AG09319 (cell line): ENCODE measurements around the gene EEFSEC.
A peak's percentile ranks its signal among the peaks of the same experiment; 100 is the strongest.

Experiments
- DNase-seq: peaks from one replicate; pipeline ENCODE4 v3.0.0-alpha.2; 2010; ENCODE audit warnings: low read depth; ENCODE audit errors: extremely low read depth
- TF ChIP-seq, protein P1 (sequence below): IDR thresholded peaks from 2 replicates; pipeline ENCODE4 v1.5.1; 2011; ENCODE audit warnings: low read depth, mild to moderate bottlenecking, inconsistent platforms, low read length, moderate library complexity

Gene EEFSEC

GRCh38 chr3:128123156-128123537 lies 30.1 kb upstream of the EEFSEC start:
- DNase-seq: no peak
- TF ChIP-seq, protein P1, sequence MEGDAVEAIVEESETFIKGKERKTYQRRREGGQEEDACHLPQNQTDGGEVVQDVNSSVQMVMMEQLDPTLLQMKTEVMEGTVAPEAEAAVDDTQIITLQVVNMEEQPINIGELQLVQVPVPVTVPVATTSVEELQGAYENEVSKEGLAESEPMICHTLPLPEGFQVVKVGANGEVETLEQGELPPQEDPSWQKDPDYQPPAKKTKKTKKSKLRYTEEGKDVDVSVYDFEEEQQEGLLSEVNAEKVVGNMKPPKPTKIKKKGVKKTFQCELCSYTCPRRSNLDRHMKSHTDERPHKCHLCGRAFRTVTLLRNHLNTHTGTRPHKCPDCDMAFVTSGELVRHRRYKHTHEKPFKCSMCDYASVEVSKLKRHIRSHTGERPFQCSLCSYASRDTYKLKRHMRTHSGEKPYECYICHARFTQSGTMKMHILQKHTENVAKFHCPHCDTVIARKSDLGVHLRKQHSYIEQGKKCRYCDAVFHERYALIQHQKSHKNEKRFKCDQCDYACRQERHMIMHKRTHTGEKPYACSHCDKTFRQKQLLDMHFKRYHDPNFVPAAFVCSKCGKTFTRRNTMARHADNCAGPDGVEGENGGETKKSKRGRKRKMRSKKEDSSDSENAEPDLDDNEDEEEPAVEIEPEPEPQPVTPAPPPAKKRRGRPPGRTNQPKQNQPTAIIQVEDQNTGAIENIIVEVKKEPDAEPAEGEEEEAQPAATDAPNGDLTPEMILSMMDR: no peak

- TF ChIP-seq, protein P1: no peak
- DNase-seq: peak; percentile 90
These were observed 29.5 kb upstream of the EEFSEC start, which contains the start of gene RUVBL1 for GRCh38 chr3:128123538-128124368. RUVBL1 (minus strand) TSS chr3:128123812; CDS start chr3:128123724, 88 bp downstream.

DNA sequence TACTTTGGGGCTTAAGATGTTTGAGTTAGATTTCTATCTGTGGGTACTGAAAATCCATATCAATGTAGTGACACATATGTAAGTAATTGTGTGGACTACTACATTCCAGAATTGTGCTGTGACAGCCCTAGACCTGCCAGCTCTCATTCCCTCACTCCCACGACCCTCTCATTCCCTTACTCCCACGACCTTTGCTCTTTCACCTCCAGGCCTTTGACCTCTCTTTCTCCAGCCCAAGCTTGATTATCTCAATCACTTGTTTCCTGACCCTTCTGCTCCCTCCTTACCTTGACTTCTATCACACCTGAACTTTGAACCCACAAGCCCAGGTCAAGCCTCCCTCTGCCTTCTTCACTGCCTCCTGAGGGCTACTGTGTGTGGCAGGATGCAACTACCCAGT lies 26.0 kb upstream of the EEFSEC start:
- DNase-seq: no peak
- TF ChIP-seq, protein P1: no peak

DNA sequence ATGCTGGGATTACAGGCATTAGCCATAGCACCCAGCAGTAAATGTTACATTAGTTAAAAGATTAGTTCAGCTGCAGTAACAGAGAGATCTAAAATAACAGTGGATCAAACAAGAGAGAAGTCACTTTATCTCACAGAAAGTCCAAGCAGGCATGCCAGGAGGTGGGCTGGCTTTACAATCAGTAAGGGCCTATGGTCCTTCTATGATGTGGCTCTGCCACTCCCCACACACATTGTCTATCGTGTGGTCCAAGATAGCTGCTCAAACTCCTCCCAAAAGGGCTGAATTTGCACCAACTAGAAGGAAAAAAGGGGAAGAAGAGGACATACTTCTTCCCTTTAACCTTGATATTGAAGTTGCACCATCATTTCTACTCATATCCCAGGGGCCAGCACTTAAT lies 25.0 kb upstream of the EEFSEC start:
- TF ChIP-seq, protein P1: no peak
- no peak for DNase-seq

DNA sequence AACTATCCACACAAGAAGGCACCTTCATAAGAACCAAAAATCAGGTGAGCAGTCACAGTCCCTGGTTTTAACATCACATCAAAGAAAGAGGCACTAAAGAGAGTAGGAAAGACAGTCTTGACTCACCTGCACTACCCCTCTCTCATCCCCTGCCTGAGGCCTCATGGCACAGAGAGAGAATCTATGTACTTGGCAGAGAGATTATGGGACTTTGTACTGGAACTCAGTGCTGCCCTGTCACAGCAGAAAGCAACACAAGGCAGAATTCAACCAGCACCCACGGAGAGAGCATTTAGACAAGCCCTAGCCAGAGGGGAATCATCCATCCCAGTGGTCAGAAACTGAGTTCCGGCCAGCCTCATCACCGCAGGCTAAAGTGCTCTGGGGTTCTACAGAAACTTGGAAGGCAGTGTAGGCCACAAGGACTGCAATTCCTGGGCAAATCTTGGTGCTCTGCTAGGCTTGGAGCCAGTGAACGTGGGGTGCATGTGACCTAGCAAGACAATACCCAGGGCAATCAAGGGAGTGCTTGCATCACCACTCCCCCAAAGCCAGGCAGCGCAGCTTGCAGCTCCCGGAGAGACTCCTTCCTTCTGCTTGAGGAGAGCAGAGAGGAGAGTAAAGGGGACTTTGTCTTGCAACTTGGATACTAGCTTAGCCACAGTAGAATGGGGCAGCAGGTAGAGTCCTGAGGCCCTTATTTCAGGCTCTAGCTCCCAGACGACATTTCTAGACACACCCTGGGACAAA lies 21.2 kb upstream of the EEFSEC start:
- TF ChIP-seq, protein P1: no peak
- no peak for DNase-seq

GRCh38 chr3:128133273-128133883 lies 19.9 kb upstream of the EEFSEC start:
- no peak for DNase-seq
- TF ChIP-seq, protein P1: peak; percentile 76
